ENCODE measurements around the gene PPM1N. TPM values are rescaled to one million over a fixed set of nuclear protein-coding genes. Genes with fewer than 3 reads are reported as not detected.
A peak's percentile ranks its signal among the peaks of the same experiment; 100 is the strongest.
"Not testable (repeated sequence)": the region's sequence is repeated elsewhere in the genome, so short reads cannot be mapped to it uniquely, and the experiment has no call there.

Gene PPM1N
- total RNA-seq, 1 donor from 2014 or later = 2.2 TPM

DNA sequence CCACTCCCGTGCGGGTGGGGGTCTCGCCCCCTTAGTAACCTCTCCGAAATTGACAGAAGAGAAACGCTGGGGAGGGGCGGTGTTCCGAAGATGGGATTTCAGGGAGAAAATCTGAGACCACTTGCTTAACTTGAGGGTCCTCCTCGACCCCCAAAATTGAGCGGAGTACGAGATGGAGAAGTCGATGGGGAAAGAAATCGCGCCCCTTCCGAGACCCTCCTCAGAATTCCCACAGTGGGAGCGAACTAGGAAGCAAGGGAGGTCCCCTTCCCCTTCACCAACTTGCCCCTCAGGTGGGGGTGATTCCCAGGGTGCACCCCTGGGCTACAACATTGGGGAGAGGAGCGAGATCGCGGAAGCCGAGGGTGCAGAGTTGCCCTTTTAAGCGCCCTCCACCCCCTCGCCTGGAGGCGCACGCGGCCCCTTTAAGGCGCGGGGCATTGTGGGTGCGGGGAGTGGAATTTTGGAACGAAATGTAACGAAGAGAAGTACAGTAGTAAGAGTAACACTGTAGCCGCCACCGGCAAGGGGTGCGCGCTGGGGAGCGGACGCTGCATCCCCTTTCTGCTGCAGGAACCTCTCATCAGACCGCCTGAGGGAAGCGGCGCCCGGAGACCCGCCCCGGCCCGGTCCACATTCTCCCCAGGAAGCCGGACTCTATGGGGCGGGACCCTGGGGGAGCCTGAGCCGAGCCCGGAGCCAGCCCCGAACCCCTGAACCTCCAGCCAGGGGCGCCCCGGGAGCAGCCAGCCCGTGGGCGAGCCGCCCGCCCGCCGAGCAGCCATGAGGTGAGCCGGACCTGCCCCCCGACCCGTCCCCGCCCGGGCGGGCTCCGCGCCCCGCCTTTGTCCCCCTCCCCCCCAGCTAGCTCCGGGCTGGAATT lies 9.0 kb downstream of the PPM1N start, which contains the start of gene VASP:
Gene VASP, plus strand, starts transcription at position 491 of the 883 bp plus-strand sequence. Its CDS starts 293 bp downstream, at position 784.
- no peaks in the 10 kb centered on the region for H3K9me3 ChIP-seq
- peak within 1 kb of the TSS; percentile 97 to 99 for H3K4me3 ChIP-seq
- H3K27ac ChIP-seq = peak within 1 kb of the TSS; percentile 90 to 96
- TF ChIP-seq, protein P1, sequence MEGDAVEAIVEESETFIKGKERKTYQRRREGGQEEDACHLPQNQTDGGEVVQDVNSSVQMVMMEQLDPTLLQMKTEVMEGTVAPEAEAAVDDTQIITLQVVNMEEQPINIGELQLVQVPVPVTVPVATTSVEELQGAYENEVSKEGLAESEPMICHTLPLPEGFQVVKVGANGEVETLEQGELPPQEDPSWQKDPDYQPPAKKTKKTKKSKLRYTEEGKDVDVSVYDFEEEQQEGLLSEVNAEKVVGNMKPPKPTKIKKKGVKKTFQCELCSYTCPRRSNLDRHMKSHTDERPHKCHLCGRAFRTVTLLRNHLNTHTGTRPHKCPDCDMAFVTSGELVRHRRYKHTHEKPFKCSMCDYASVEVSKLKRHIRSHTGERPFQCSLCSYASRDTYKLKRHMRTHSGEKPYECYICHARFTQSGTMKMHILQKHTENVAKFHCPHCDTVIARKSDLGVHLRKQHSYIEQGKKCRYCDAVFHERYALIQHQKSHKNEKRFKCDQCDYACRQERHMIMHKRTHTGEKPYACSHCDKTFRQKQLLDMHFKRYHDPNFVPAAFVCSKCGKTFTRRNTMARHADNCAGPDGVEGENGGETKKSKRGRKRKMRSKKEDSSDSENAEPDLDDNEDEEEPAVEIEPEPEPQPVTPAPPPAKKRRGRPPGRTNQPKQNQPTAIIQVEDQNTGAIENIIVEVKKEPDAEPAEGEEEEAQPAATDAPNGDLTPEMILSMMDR (IDR thresholded peaks at IDR 0.05) = no peak
- H3K27me3 ChIP-seq = no peaks in the 10 kb centered on the region
- intact Hi-C loops (cut with DNase I) = loop anchor here (2.0 to 10.0 kb wide), 5 partner anchors 75 to 506 kb away; partner anchors contain the start of genes MARK4, OPA3, QPCTL and RELB
- peak; percentile 74 to 93 for DNase-seq (ENCODE audit: low spot score in 2 of 2)
- H3K36me3 ChIP-seq = no peaks in the 10 kb centered on the region
- peaks cover 2 to 12% of the 10 kb centered on the region in 2 donors for H3K4me1 ChIP-seq

DNA sequence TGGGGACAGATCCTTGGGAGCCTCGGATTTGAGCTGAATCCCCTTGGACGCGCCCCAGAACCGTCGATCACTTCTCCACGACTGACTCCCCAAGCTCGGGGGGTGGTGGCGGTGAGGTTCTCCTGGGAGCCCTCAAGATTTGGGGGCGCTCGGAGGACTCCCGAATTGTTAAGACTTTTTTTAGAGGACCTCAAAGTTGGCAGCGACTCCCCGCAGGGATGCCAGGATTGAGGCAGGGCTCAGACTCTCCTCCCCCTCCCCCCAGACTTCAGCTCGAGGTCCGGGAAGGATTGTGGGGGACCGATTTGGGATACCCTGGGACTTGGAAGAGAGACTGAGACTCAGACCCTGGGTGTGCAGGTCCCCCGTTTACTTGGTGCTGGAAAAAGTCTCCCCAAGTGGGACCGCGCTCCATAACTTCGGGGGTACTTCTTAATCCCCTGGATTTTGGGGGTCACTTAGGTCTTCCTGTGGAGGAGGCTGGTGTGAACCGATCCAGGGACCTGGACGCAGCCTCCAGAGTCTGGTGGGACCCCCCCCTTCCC lies 9.7 kb downstream of the PPM1N start:
- intact Hi-C loops (cut with DNase I) = loop anchor here (2.0 to 10.0 kb wide), 6 partner anchors 15 to 507 kb away; partner anchors contain the start of genes MARK4, OPA3, QPCTL and RELB
- DNase-seq (ENCODE audit: low spot score in 2 of 2) = no peak
- peaks cover 2 to 12% of the 10 kb centered on the region in 2 donors for H3K4me1 ChIP-seq
- peak overlapping the region; percentile 97 to 99 for H3K4me3 ChIP-seq
- peak overlapping the region; percentile 90 to 96 for H3K27ac ChIP-seq
- no peaks in the 10 kb centered on the region for H3K9me3 ChIP-seq
- TF ChIP-seq, protein P1 (IDR thresholded peaks at IDR 0.05) = no peak
- H3K36me3 ChIP-seq = no peaks in the 10 kb centered on the region
- H3K27me3 ChIP-seq = no peaks in the 10 kb centered on the region

DNA sequence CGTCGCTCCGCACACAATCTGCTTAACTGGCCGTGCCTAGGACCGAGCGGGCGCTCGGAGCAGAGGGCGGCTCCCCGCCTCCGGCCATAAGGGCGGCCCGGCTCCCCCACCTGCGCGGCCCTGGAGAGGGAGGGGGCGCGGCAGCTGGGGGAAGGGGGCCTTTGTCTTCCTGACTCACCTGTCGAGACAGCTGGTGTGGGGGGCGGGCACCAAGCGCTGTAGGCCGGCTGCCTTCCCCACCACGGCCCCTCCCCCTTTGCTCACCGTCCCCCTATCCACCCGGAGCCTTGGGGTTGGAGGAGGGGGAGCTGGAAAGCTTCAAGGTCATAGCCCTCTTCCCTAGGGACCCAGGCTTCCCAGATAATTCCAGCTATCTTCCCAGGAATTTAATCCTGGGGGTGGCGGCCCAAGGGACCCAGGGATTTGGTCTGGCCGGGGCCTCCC lies 10.2 kb downstream of the PPM1N start:
- no peaks in the 10 kb centered on the region for H3K9me3 ChIP-seq
- H3K36me3 ChIP-seq = no peaks in the 10 kb centered on the region
- H3K4me1 ChIP-seq = peaks cover 2 to 12% of the 10 kb centered on the region in 2 donors
- no peak for DNase-seq (ENCODE audit: low spot score in 2 of 2)
- TF ChIP-seq, protein P1 (IDR thresholded peaks at IDR 0.05) = no peak
- H3K27ac ChIP-seq = peak overlapping the region; percentile 90 to 96
- intact Hi-C loops (cut with DNase I) = loop anchor here (2.0 to 10.0 kb wide), 5 partner anchors 14 to 254 kb away; partner anchors contain the start of genes MARK4, OPA3, QPCTL and SNRPD2
- no peaks in the 10 kb centered on the region for H3K27me3 ChIP-seq
- H3K4me3 ChIP-seq = peak overlapping the region; percentile 97 to 99

DNA sequence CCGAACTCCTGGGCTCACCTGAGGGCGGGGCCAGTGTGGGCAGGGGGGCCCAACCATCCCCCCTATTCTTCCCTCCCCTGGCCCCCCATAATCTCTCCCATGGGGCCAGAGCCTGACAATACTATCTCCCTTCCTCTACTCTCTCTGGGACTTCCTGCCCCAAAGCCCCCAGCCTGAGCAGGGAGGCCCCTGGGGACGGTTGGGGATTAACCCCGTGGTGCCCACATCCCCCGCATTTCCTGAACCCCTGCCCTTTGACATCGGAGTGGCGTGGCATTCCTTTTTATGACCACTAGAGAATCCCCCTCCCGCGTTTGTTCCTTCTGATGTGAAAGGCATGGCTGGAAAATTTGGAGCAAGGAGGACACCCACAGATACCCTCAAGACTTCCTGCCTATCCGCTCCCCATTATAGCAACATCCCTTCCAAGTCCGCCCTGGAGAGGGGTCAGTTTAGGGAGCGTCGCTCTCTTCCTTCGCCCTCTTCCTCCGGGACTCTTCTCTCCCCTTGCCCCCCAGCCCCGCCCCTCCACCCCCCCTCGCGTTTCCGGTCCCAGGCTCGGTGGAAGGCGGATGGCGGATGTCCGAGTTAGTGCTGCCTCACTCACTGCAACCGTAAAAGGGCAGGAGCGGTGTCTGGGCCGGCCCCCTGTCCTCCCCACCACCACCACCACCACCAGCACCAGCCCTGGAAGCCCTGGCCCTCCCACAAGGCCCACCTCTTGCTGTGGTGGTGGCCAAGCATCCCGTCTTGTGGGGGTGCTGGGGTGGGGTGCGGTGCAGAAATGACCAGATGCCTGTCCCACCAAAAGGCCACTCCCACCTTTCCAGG lies 10.8 kb downstream of the PPM1N start:
- intact Hi-C loops (cut with DNase I) = loop anchor here (2.0 to 10.0 kb wide), 5 partner anchors 14 to 254 kb away; partner anchors contain the start of genes MARK4, OPA3, QPCTL and SNRPD2
- peak overlapping the region; percentile 97 to 99 for H3K4me3 ChIP-seq
- H3K27me3 ChIP-seq = no peaks in the 10 kb centered on the region
- H3K4me1 ChIP-seq = peaks cover 2 to 17% of the 10 kb centered on the region in 2 donors
- TF ChIP-seq, protein P1 (IDR thresholded peaks at IDR 0.05) = peak in 1 of 3 experiments; percentile 2
- H3K9me3 ChIP-seq = no peaks in the 10 kb centered on the region
- no peaks in the 10 kb centered on the region for H3K36me3 ChIP-seq
- peak overlapping the region; percentile 90 to 96 for H3K27ac ChIP-seq
- peak; percentile 53 to 93 for DNase-seq (ENCODE audit: low spot score in 2 of 2)

DNA sequence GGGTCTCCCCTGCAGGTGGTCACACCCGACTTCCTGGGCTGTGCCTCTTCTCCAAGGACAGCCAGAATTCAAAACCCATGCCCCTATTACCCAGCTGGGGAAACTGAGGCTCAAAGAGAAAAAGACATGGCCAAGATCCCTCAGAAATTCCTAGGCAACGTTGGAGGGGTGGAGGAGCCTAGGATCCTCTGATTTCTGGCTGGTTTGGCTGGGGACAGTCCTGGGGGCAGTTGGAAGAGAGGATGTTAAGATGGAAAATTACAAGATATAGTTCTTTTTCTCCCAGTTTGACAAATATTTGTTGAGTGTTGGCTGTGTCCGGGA lies 11.4 kb downstream of the PPM1N start:
- Histone ChIP-seq H3K27ac (peak overlapping the region; percentile 90 to 96), H3K4me3 (peak overlapping the region; percentile 97 to 99), H3K9me3 (no peaks in the 10 kb centered on the region), H3K4me1 (peaks cover 2 to 20% of the 10 kb centered on the region in 2 donors), H3K36me3 (no peaks in the 10 kb centered on the region), H3K27me3 (no peaks in the 10 kb centered on the region)
- intact Hi-C loops (cut with DNase I) = loop anchor here (2.0 to 10.0 kb wide), 5 partner anchors 13 to 255 kb away; partner anchors contain the start of genes MARK4, OPA3, QPCTL and SNRPD2
- TF ChIP-seq, protein P1 (IDR thresholded peaks at IDR 0.05) = no peak
- no peak for DNase-seq (ENCODE audit: low spot score in 2 of 2)

DNA sequence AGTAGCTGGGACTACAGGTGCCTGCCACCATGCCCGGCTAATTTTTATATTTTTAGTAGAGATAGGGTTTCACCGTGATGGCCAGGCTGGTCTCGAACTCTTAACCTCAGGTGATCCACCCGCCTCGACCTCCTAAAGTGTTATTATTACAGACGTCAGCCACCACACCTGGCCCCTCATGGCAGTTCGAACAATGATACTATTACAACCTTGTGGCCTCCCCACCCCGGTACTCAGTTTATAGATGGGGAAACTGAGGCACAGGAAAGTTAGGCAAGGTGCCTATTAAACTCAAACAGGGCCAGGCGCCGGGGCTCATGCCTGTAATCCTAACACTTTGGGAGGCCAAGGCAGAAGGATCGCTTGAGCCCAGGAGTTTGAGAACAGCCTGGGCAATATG lies 12.1 kb downstream of the PPM1N start:
- DNase-seq (ENCODE audit: low spot score in 2 of 2); H3K9me3 ChIP-seq; intact Hi-C loops (cut with DNase I); H3K27me3 ChIP-seq; H3K36me3 ChIP-seq: not testable (repeated sequence)
- Histone ChIP-seq H3K4me3 (peak overlapping the region; percentile 97 to 99), H3K27ac (peak overlapping the region; percentile 90 to 96), H3K4me1 (peaks cover 2 to 22% of the 10 kb centered on the region in 2 donors)
